HEK293T (cell line): ENCODE results near the gene CD4.
A peak's percentile ranks its signal among the peaks of the same experiment; 100 is the strongest.

ENCODE experiments used
- CTCF ChIA-PET: fragments of 350-600 bp; formaldehyde crosslinking; extraction: SDS; loops from one replicate; lab custom pipeline; 2021; ENCODE audit warnings: antibody characterized with exemption, inconsistent platforms; lab: Yijun Ruan, JAX
- POLR2A ChIA-PET: fragments of 350-600 bp; formaldehyde crosslinking; extraction: SDS; loops from one replicate; lab custom pipeline; 2020; ENCODE audit warnings: antibody characterized with exemption, inconsistent platforms; lab: Yijun Ruan, JAX
- DNase-seq: peaks from one replicate; pipeline ENCODE4 v3.0.0; 2012; ENCODE audit warnings: mixed read lengths; ENCODE audit errors: extremely low spot score
- ARNT ChIP-seq: fragments of 450-650 bp; IDR thresholded peaks from 2 replicates; pipeline ENCODE4 v1.6.1; 2017; ENCODE audit warnings: mild to moderate bottlenecking
- BHLHE40 ChIP-seq: fragments of 450-650 bp; IDR thresholded peaks from 2 replicates; pipeline ENCODE4 v1.6.1; 2016; ENCODE audit warnings: mild to moderate bottlenecking, moderate library complexity, borderline replicate concordance
- CTBP1 ChIP-seq: fragments of 450-650 bp; IDR thresholded peaks from 2 replicates; pipeline ENCODE4 v1.6.1; 2016; ENCODE audit warnings: borderline replicate concordance
- ELF4 ChIP-seq: fragments of 450-650 bp; IDR thresholded peaks from 2 replicates; pipeline ENCODE4 v1.6.1; 2017; ENCODE audit warnings: antibody characterized with exemption
- FOXA1 ChIP-seq: fragments of 450-650 bp; IDR thresholded peaks from 2 replicates; pipeline ENCODE4 v1.6.1; 2016; ENCODE audit warnings: mild to moderate bottlenecking
- FOXK2 ChIP-seq: fragments of 450-650 bp; IDR thresholded peaks from 2 replicates; pipeline ENCODE4 v1.6.1; 2016; ENCODE audit warnings: mild to moderate bottlenecking
- FOXM1 ChIP-seq: fragments of 450-650 bp; IDR thresholded peaks from 2 replicates; pipeline ENCODE4 v1.6.1; 2017; ENCODE audit warnings: mild to moderate bottlenecking, borderline replicate concordance
- HDGF ChIP-seq: fragments of 450-650 bp; IDR thresholded peaks from 2 replicates; pipeline ENCODE4 v1.6.1; 2017; ENCODE audit warnings: antibody characterized with exemption, borderline replicate concordance
- L3MBTL2 ChIP-seq: fragments of 450-650 bp; conservative IDR thresholded peaks from 2 replicates; pipeline ENCODE4 v1.6.1; 2016; ENCODE audit warnings: mild to moderate bottlenecking
- LEF1 ChIP-seq: fragments of 450-650 bp; IDR thresholded peaks from 2 replicates; pipeline ENCODE4 v1.6.1; 2017; ENCODE audit warnings: mild to moderate bottlenecking, borderline replicate concordance
- NFRKB ChIP-seq: fragments of 450-650 bp; IDR thresholded peaks from 2 replicates; pipeline ENCODE4 v1.6.1; 2016; ENCODE audit warnings: mild to moderate bottlenecking, moderate library complexity
- PKNOX1 ChIP-seq: fragments of 450-650 bp; IDR thresholded peaks from 2 replicates; pipeline ENCODE4 v1.6.1; 2016
- SP1 ChIP-seq: fragments of 450-650 bp; IDR thresholded peaks from 2 replicates; pipeline ENCODE4 v1.6.1; 2017
- SUZ12 ChIP-seq: fragments of 450-650 bp; IDR thresholded peaks from 2 replicates; pipeline ENCODE4 v1.6.1; 2016; ENCODE audit warnings: mild to moderate bottlenecking
- TARDBP ChIP-seq: fragments of 450-650 bp; IDR thresholded peaks from 2 replicates; pipeline ENCODE4 v1.6.1; 2016
- ZNF384 ChIP-seq: fragments of 450-650 bp; IDR thresholded peaks from 2 replicates; pipeline ENCODE4 v1.6.1; 2016

CD4 gene

GRCh38 chr12:6807170-6807569 is 17.8 kb downstream of the CD4 start:
- no peak for TF ChIP-seq NFRKB
- TF ChIP-seq ELF4, result no peak
- TF ChIP-seq ARNT, result no peak
- TF ChIP-seq ZNF384, result no peak
- CTCF ChIA-PET, result interaction anchor here (0.6 to 0.7 kb wide), 2 partner anchors 65 to 92 kb away, joined by 3 to 4 read pairs; no protein-coding TSS in a partner anchor
- POLR2A ChIA-PET, result no interaction called here
- DNase-seq, result no peak

- no peak for TF ChIP-seq SP1
- TF ChIP-seq L3MBTL2, result no peak
- TF ChIP-seq ZNF384, result no peak
- TF ChIP-seq ELF4, result no peak
- no peak for TF ChIP-seq FOXK2
- no peak for TF ChIP-seq CTBP1
- ChIA-PET CTCF (interaction anchor here (0.6 kb wide), 1 partner anchor 55 kb away, joined by 3 read pairs; no protein-coding TSS in a partner anchor), POLR2A (interaction anchor here (1.4 kb wide), 1 partner anchor 20 kb away, joined by 4 read pairs; no protein-coding TSS in a partner anchor)
- DNase-seq, result no peak
Observed at GRCh38 chr12:6809056-6809455, 19.7 kb downstream of the CD4 start.

- TF ChIP-seq ARNT (no peak), FOXM1 (no peak)
- no peak for DNase-seq
- ChIA-PET CTCF (no interaction called here), POLR2A (interaction anchor here (0.9 to 1.5 kb wide), 3 partner anchors 10 to 133 kb away, joined by 3 read pairs; partner anchors contain the start of genes C12orf57 and RNU7-1)
Observed at GRCh38 chr12:6810758-6811157, 21.4 kb downstream of the CD4 start.

- ChIA-PET CTCF (interaction anchor here (0.9 to 1.4 kb wide), 3 partner anchors 11 to 61 kb away, joined by 3 to 5 read pairs (median 3); partner anchors contain the start of gene MLF2), POLR2A (interaction anchor here (0.9 to 2.5 kb wide), 3 partner anchors 47 to 89 kb away, joined by 3 to 13 read pairs (median 5); partner anchors contain the start of genes COPS7A, MLF2 and PTMS)
- DNase-seq, result no peak
- TF ChIP-seq NFRKB (no peak), ELF4 (no peak), ZNF384 (no peak), LEF1 (no peak), CTBP1 (no peak), HDGF (no peak), SUZ12 (no peak), ARNT (no peak), L3MBTL2 (no peak)
Observed at GRCh38 chr12:6813363-6813762, 24.0 kb downstream of the CD4 start.

GRCh38 chr12:6816598-6816997 is 27.3 kb downstream of the CD4 start:
- POLR2A ChIA-PET, result interaction anchor here (0.7 to 1.7 kb wide), 2 partner anchors 63 to 127 kb away, joined by 3 to 4 read pairs; partner anchors contain the start of genes MLF2 and ZNF384
- no peak for TF ChIP-seq L3MBTL2
- no peak for TF ChIP-seq CTBP1
- TF ChIP-seq PKNOX1, result no peak
- no peak for TF ChIP-seq SP1
- no peak for TF ChIP-seq HDGF
- TF ChIP-seq FOXM1, result no peak
- TF ChIP-seq SUZ12, result no peak
- TF ChIP-seq ARNT, result no peak
- no peak for TF ChIP-seq FOXK2
- no peak for TF ChIP-seq ELF4
- TF ChIP-seq TARDBP, result no peak
- TF ChIP-seq NFRKB, result no peak
- no peak for TF ChIP-seq BHLHE40
- no peak for TF ChIP-seq ZNF384
- no peak for TF ChIP-seq FOXA1
- TF ChIP-seq LEF1, result no peak
- DNase-seq, result no peak
- CTCF ChIA-PET, result interaction anchor here (0.5 to 1.4 kb wide), 2 partner anchors 9 to 253 kb away, joined by 3 to 4 read pairs; no protein-coding TSS in a partner anchor

GRCh38 chr12:6817098-6817497 is 27.8 kb downstream of the CD4 start:
- TF ChIP-seq FOXM1, result no peak
- TF ChIP-seq ZNF384, result no peak
- TF ChIP-seq SP1, result no peak
- TF ChIP-seq ELF4, result no peak
- no peak for TF ChIP-seq NFRKB
- no peak for TF ChIP-seq LEF1
- no peak for TF ChIP-seq FOXK2
- TF ChIP-seq ARNT, result no peak
- TF ChIP-seq FOXA1, result no peak
- no peak for TF ChIP-seq L3MBTL2
- TF ChIP-seq CTBP1, result no peak
- no peak for TF ChIP-seq PKNOX1
- no peak for TF ChIP-seq SUZ12
- TF ChIP-seq BHLHE40, result no peak
- TF ChIP-seq HDGF, result no peak
- no peak for TF ChIP-seq TARDBP
- no peak for DNase-seq
- ChIA-PET POLR2A (interaction anchor here (1.7 kb wide), 1 partner anchor 64 kb away, joined by 4 read pairs; the partner anchor contains the start of gene MLF2), CTCF (interaction anchor here (0.5 to 1.4 kb wide), 2 partner anchors 8 to 254 kb away, joined by 3 to 4 read pairs; no protein-coding TSS in a partner anchor)

- TF ChIP-seq HDGF (no peak), TARDBP (peak; percentile 99)
- DNase-seq, result no peak
- ChIA-PET CTCF (interaction anchor here (1.4 kb wide), 1 partner anchor 7 kb away, joined by 4 read pairs; no protein-coding TSS in a partner anchor), POLR2A (interaction anchor here (1.0 kb wide), 1 partner anchor 94 kb away, joined by 3 read pairs; the partner anchor contains the start of gene COPS7A)
Observed at GRCh38 chr12:6817662-6818157, 28.4 kb downstream of the CD4 start.
